Measurements from ENCODE around the gene ZNF101. TPM values are rescaled to one million over a fixed set of nuclear protein-coding genes. Genes with fewer than 3 reads are reported as not detected.
"Not testable (repeated sequence)": the region's sequence is repeated elsewhere in the genome, so short reads cannot be mapped to it uniquely, and the experiment has no call there.

Gene ZNF101
- total and polyA plus RNA-seq, 2 of the 4 experiments (the other 2 are of a cell fraction) = 2.8 to 7.3 TPM

GRCh38 chr19:19700493-19700892, 31.9 kb downstream of the ZNF101 start:
- H3K4me2 ChIP-seq (ENCODE audit: low read depth, low read length); H2AK9ac ChIP-seq (replicated peaks; ENCODE audit: low read depth, low read length, poor library complexity); H3K4me3 ChIP-seq (ENCODE audit: insufficient read depth, low read depth, low read length); POLR2A ChIA-PET (ENCODE audit: unreplicated experiment); H2BK20ac ChIP-seq (ENCODE audit: low read depth, low read length); H3K27me3 ChIP-seq (ENCODE audit: control insufficient read depth, insufficient read depth, low read length); H3K9me1 ChIP-seq (ENCODE audit: insufficient read depth, low read length); H3K36me3 ChIP-seq (ENCODE audit: control insufficient read depth, insufficient read depth, low read length); H3K4ac ChIP-seq (ENCODE audit: low read depth, low read length); H3K56ac ChIP-seq (ENCODE audit: extremely low read depth, insufficient read depth, low read length); CTCF ChIA-PET; H2BK120ac ChIP-seq (ENCODE audit: low read depth, low read length); H4K91ac ChIP-seq (ENCODE audit: insufficient read depth, low read depth, low read length); H2BK15ac ChIP-seq (ENCODE audit: low read depth, low read length); H3K14ac ChIP-seq (replicated peaks; ENCODE audit: low read depth, low read length); intact Hi-C loops (cut with micrococcal nuclease); H4K20me1 ChIP-seq (ENCODE audit: insufficient read depth, low read length); H2AK5ac ChIP-seq (ENCODE audit: low read depth, low read length); BruUV-seq (replicated peaks); ATAC-seq (ENCODE audit: low read depth); H3K9ac ChIP-seq (ENCODE audit: low read depth, low read length); DNase-seq; dilution Hi-C loops (cut with HindIII; ENCODE audit: low sequenced_read_pairs, unreplicated experiment); H3K23ac ChIP-seq (ENCODE audit: low read depth, low read length); H4K5ac ChIP-seq (ENCODE audit: low read depth, low read length); H3K27ac ChIP-seq (ENCODE audit: insufficient read depth, low read length); H2AFZ ChIP-seq (replicated peaks; ENCODE audit: low read length, poor library complexity); H4K8ac ChIP-seq (ENCODE audit: low read depth in 2 of 2, low read length in 2 of 2); H2BK5ac ChIP-seq (ENCODE audit: low read depth, low read length, poor library complexity, severe bottlenecking); in situ Hi-C loops (cut with MboI; ENCODE audit: low sequenced_read_pairs); H3K18ac ChIP-seq (ENCODE audit: low read depth, low read length); H3K79me1 ChIP-seq (ENCODE audit: low read depth in 1 of 2, low read length in 2 of 2); H3K4me1 ChIP-seq (ENCODE audit: control insufficient read depth, insufficient read depth, low read length): not testable (repeated sequence)
- no CpG with 5 or more reads among the region's 1 CpG for WGBS, 2 experiments (ENCODE audit: extremely low coverage in 2 of 2, insufficient read length in 1 of 2)
- peaks cover 34% of the 10 kb centered on the region for H3K9me3 ChIP-seq (ENCODE audit: control insufficient read depth, insufficient read depth, low read length)
